GM21619 (cell line): ENCODE data around the gene CDH13.

Experiments
- ATAC-seq: cut with Tn5 transposase; IDR thresholded peaks from one replicate; pipeline ENCODE4 v1.9.1; 2021; ENCODE audit not compliant: unreplicated experiment

CDH13 gene

DNA sequence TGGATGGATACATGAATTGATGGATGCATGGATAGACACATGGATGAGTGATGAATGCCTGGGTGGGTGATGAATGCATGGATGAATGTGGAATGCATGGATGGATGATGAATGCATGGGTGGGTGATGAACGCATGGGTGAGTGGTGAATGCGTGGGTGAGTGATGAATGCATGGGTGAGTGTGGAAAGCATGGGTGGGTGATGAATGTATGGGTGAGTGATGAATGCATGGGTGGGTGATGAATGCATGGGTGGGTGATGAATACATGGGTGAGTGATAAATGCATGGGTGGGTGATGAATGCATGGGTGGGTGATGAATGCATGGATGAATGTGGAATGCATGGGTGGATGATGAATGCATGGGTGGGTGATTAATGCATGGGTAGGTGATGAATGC lies 1097.1 kb downstream of the CDH13 start:
- ATAC-seq, result no peak

DNA sequence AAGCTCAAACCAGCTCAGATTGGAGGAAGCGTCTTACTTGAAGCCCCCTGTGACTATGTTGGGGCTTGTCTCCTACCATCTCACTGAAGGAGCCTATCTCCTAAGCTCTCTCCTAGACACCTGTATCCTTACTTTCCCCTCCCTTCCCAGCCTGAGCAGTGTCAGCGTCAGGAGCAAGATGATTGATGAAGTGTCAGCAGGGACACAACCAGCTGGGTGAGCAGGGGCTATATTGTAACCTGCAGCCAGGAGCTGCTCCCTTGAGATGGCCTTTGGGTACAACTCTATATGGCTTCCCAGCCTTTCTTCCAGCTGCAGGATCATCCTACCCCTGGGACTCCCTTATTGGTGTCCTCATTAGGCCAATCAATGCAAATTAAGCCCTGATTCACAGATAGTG lies 1097.8 kb downstream of the CDH13 start:
- no peak for ATAC-seq

DNA sequence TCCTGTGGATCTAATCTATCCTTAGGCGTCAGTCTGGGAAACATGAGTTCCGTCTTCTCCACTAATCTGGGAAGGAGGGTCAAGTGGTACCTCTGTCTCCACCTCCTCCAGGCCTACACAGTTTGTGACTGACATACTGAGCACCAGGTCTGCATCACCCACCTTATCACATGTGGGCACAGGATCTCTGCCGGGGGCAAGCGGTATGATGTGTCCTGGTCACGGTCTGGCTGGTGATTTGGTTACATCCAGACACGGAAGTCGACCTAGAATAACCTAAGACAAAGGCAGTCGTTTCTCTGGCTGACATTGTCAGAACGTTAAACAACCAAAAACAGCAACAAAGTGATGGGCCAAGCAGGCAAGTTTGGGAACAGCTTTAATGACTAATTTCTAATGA lies 1098.5 kb downstream of the CDH13 start:
- no peak for ATAC-seq

DNA sequence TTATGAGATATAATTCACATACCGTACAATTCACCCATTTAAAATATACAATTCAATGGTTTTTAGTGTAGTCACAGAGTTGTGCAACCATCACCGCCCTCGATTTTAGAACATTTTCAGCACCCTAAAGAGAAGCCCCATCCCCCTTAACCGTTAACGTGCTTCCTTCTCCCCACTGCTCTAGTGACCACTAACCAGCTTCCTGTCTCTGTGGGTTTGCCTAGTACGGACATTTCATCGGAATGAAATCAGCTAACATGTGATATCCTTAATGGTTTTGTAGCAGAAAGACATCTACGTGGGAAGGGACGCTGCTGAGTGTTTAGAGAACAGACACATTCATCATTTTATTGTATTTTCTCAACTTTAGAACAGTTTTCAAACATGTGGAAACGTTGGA lies 1100.2 kb downstream of the CDH13 start:
- ATAC-seq, result no peak

DNA sequence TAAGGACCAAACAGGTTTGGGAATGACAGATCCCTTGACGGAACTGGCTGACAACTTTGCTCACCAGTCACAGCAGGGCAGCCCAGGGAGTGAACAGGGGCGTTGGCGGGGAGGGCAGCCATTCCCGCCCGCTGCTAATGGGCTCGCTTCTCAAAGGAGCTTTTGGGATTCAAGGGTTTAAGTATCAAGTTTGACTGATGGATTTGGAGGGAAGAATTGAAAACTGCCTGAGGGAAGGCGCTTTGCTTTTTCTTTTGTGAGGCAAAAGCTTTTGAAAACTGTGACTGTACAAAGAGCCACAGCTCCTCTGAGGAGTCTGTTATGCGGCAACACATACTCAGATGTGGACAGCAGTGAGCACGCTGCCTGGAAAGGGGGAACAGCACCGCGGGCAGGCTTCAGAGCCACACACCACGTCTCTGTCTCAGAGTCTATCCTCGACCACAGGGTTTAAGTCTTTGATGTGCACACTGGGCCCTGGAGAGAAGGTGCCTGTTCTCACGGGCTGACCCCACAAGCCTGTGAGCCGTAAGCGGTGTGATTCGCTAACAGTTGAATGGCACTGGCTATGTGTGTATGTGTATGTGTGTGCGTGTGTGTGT lies 1101.1 kb downstream of the CDH13 start:
- ATAC-seq, result no peak

DNA sequence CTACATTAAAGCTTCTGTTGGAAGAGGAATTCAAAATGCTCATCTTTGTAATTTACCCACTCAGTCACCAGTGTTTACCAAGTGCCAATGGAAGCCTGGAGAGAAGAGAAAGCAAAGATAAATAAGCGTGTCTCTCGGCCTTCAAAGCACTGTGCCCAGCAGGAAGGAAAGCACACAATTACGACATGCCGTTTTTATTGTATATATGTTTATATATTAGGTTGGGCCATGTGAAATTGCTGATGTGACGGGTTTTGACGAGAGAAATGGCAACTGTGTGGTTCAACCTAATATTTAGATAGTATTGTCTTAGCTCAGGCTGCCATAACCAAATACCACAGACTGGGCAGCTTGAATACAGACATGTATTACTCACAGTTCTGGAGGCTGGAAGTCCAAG lies 1101.7 kb downstream of the CDH13 start:
- ATAC-seq, result no peak

DNA sequence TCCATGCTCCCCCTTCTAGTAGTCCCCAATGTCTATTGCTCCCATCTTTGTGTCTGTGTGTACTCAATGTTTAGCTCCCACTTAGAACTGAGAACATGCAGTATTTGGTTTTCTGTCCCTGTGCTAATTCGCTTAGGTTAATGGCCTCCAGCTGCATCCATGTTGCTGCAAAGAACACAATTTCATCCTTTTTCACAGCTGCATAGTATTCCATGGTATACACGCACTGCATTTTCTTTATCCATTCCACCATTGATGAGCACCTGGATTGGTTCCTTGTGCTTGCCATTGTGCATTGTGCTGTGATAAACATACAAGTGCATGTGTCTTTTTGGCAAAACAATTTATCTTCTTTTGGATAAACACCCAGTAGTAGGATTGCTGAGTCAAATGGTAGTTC lies 1104.0 kb downstream of the CDH13 start:
- ATAC-seq, result no peak

DNA sequence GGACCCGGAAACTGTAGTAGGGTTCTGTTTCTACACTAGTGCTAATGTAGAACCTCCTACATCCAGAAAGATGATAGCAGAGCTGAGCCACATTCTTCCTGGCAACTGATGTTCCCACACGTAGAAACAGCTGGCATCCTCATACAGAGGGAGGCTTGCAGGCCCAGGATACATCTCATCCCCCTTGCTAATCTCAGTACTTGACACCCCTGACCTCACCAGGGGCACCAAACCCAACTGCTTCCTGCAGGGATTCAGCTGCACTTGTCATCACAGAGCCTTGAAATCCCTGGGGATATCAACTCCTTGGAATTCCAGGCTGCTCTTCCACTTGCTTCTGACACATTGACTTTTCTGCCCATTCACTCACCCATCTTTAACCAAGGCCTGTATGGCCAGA lies 1105.8 kb downstream of the CDH13 start:
- no peak for ATAC-seq

DNA sequence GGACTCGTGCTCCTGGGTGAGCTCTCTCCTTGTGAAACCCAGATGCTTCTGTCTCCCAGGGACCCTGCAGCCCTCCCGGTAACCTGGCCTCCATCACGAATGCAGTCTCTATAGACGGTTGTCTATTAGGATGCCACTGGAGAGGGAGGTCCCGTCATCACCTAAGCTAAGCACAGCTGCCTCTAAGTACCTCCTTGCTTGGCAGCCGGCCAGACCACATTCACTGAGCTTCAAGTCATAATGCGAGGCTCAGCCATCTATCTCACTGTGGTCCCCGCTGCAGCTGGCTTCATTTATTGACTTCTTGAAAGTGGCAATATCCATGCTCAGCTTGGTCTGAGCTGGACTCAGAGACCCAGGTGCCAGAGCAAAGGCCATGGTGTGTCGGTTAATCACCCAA lies 1106.5 kb downstream of the CDH13 start:
- ATAC-seq, result no peak

DNA sequence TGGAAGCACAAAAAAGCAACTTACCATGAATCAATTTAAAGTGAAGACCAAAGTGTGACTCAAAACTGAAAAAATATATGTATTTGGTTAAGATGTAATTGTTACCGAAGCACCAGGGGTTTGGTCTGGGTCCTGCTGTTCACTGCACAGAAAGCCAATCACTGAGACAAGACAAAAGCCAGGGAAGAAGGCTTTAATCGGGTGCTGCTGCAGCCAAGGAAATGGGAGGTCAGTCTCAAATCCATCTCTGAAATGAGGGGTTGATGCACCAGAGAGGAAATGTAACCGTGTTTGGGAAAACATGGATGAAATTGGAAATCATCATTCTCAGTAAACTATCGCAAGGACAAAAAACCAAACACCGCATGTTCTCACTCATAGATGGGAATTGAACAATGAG lies 1107.4 kb downstream of the CDH13 start:
- ATAC-seq, result no peak

DNA sequence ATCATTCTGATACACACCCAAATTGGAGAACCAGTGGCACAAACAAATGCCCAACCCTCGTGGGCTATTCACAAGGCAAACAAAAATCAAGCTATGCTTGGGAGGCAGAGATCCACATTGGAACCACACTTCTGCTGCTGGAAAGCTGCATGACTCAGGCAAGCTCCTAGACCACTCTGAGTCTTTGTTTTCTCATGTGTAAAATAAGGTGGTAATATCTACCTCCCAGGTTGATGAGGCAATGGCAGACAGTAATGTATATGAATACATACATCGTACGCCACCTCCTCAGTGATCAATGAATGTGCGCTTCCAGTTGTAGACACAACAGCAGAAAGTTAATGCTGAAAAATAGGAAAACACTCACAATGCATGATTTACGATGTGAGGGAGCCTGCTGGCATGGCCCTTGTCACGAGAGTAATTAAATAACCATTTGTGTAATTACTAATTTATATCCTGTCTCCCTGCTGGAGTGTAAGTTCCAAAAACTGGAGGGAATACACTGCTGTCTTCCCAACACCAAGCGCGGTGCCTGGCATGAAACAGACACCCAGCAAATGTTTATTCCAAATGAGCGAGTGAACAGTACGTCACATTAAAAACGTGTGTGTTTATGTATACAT lies 1111.1 kb downstream of the CDH13 start:
- no peak for ATAC-seq

DNA sequence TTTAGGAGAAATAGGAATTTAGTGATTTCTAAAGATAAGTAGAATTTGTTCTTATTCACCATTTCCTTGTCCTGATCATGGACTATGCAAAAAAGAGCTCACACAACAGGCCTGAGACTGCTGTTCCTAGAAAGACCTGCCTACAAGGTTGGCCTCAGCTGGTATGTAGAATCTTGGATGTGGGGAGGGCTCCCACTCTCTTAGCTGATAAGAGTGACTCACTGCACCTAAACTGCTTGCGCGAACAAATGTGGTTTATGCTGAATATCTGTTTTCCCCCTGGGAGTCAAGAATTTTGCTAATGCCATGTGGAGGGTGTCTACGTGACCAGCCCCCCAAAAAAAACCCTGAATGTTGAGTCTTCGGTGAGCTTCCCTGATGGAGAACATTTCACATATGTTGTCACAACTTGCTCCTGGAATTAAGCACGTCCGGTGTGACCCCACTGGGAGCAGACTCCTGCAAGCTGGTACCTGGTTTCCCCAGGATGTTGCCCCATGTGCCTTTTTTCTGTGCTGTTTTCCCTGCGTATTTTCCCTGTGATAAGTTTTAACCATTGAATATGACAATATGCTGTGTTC lies 1112.2 kb downstream of the CDH13 start:
- ATAC-seq, result no peak

DNA sequence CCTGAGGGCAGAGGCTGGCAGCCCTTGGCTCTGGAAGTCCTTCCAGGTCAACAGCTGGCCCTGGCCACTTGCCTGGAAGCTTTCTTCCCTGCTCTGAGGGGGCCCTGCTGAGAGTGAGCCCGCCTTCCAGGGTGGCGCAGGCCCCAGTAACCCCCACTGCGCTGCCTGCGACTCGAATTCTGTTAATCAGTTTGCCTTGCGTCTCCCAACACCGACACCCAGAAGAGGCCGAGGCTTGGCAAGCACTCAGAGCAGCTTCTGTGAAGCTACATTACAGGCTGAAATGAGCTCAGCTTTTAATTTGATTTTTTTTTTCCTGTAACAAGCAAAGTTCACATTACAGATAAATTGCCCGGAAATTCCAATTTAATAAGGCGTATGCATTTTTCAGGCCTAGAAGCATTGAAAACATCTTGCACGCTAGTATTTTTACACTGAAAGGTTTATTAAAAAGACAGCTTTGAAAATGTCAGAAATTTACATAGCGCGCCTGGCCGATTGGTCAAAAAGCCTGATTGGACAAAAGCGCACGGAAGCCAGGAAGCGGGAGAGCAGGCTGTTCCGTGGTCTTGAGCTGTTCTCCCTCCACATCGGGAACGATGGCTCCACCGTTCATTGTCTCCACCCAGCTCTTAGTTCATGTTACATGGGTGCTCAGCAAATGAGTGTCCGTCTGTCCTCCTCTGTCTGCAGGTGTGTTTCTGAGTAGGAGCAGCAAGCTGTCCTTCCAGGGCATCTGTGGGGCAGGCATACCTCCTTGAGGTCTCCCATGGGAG lies 1115.5 kb downstream of the CDH13 start:
- ATAC-seq, result no peak

DNA sequence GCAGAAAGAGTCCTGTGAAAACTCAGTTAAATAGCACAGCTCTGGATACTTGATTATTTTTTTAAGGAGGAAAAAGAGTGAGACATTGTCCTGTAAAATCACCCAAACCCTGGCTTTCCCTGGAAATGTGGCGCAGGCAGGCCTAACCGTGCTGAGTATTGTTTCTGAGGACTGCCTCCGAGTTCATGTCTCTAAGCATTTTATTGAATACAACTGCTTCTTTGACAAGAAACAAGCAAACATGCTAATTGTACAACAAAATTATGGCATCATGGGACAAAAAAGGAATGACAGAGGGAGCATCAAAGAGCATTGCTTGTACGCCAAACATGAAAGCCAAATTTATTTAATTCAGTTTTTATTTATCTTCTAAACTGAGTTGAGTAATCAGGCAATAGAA lies 1116.5 kb downstream of the CDH13 start:
- ATAC-seq, result no peak

DNA sequence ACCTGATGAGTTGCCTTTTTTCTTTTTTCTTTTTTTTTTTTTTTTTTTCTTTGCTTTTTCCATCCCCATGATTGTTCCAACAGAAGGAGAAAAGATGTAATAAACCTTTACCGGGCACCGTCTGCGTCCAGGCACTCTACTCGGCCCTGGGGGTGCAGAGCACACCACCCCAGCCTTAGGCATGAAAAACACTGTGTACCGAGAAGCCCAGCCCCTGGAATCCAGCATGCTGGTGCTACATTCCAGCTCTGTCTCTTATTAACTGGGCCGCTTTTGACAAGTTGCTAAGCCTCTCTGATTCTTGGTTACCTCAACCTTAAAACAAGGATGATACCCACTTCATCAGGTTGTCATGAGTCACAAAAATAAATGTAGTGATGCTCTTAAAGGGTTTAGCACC lies 1117.0 kb downstream of the CDH13 start:
- no peak for ATAC-seq

DNA sequence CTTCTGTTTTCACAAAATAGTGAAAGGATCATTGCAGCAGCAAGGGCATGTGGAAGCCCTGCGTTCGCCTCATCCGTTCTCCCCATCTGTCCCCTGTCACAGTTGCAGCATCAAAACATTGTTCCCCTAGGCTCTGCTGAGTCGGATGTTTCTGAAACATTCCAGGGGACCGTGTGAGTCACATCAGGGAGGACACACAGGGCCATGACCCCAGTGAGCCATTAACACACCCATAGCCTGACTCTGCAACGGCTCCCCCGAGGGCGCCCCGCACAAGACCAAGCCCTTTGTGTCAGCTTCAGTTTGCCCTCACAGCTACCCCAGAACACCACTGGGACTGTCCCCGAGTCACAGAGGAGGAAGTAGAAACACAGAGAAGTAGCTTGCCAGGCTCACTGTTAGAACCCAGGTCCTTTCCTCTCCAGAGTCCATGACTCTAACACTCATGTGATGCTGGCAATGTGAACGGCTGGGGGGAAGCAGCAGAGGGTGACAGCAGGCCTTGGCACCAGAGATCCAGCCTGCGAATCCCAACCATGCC lies 1117.7 kb downstream of the CDH13 start:
- peak; percentile 84 for ATAC-seq

DNA sequence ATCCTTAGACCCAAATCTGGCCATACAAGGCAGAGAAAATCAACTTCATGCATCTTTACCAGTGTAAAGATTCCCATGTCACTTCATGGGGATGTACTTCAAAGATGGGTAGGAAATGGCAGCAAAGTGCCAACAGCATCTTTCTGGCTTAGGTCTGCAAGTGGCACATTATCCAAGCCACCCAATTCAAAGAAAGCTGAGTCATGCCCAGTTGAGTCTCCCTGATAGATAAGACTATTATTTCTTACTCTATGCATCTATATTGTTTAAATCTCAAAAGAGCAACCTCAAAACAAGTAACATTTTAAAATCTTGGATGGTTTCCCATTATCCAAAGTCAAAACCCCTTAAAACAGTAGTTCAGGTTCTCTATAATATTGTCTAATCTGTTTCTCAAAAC lies 1119.8 kb downstream of the CDH13 start:
- ATAC-seq, result no peak

DNA sequence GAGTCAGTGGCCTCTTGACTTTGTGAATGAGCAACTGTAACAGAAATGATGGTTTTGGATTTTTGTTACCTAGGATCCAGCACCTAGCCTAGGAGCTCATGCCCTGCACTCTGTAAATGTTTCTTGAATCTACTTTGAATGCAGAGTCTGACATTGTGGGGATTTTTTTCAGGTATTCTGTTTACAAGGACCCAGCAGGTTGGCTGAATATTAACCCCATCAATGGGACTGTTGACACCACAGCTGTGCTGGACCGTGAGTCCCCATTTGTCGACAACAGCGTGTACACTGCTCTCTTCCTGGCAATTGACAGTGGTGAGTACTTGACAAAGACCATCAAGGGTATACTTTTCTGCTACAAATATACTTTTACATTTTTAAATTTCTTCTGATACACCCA lies 1121.2 kb downstream of the CDH13 start:
- no peak for ATAC-seq

DNA sequence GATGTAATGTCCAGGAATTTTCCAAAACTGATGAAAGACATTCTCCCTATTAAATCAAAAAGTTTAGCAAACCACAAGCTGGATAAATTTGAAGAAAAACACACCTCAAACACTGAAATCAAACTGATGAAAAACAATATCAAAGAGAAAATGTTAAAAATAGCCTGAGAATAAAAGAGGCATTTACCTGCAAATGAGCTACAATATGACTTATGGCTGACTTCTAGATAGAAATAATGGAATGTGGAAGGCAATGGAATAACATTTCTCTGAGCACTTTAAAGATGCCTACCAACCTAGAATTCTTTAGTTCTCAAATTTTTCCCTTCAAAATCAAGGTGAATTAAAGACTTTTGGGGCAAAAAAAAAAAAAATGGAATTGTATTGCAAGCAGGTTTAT lies 1128.6 kb downstream of the CDH13 start:
- no peak for ATAC-seq

DNA sequence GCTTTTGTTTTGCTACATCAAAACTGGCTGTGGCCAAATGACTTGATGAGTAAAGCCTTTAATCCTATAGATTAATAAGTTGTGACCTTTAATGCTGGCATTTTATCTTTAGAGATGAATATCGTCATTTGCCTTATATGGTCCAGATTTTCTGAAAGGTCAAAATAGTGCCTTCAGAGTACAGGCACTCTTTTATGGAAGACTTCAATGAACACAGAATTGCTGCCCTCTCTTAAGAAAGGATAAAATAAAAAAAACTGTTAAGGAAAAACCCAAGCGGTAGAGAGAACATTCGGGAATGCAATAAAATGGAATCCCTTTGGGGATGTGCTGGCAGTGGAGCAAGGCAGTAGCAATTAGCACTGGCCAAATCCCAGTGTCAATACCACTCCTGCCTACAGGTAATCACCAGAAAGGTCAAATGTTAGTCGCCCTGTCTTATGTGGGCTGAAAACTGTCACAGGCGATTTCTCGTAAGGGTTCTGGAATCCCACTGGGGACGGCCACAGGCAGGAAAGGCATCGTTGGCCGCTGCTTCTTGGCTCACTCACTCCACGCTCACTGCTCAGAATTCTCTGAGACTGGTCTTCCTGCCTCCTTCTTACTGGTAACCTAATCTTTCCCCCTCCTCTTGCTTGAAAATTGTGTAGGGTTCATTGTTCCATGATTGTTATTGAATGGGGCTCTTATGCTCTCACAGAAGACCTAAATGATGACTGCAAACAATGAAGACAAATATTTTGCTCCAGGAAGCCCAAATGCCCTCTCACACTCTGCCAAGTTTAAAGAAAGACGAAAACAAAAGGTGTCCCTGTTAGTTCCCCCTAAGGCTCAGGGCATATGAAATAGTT lies 1135.6 kb downstream of the CDH13 start:
- ATAC-seq, result no peak

DNA sequence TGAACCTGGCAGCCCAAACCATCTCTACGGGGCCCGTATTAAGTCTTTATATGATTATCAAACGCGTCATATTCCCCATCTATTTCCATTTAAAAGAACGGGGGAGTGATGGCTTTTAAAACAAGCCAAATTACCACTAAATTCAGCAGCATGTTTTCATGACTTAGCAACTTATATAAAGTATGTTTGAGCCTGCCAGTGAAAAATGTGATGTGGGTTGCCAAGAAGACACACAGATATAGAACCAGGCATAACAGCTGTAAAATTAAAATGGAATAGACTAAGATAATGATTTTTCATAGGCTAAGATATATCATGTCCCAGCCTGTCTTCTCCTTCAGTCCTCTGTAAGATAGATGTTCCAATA lies 1136.2 kb downstream of the CDH13 start:
- no peak for ATAC-seq
